Spleen (tissue), 11 donors: ENCODE measurements around the gene CENPP. TPM values are rescaled to one million over a fixed set of nuclear protein-coding genes. Genes with fewer than 3 reads are reported as not detected.

Source experiments
- DNase-seq: peaks from one replicate; pipeline ENCODE4 v3.0.0-alpha.2; 2020
- H3K27ac ChIP-seq, 8 donors: fragments of 200-600 bp; sonication (generic) in 7 of 8; 1 replicate in 4 of 8; 2 replicates in 4 of 8; pipeline versions ENCODE4 v1.5.0 to v1.8.0; 2016 to 2021; ENCODE audit warnings: inconsistent platforms in 4 of 8, mild to moderate bottlenecking in 4 of 8, moderate library complexity in 1 of 8
- H3K27me3 ChIP-seq, 7 donors: fragments of 200-600 bp; sonication (generic) in 6 of 7; replicated peaks in 1 of 7; 1 replicate in 4 of 7; 2 replicates in 3 of 7; pipeline versions ENCODE4 v1.5.0 to v1.8.0; 2016 to 2021; ENCODE audit warnings: inconsistent platforms in 3 of 7, mild to moderate bottlenecking in 1 of 7
- H3K36me3 ChIP-seq, 6 donors: fragments of 200-600 bp; sonication (generic) in 5 of 6; 1 replicate in 4 of 6; 2 replicates in 2 of 6; pipeline versions ENCODE4 v1.5.0 to v1.8.0; 2016 to 2021; ENCODE audit warnings: inconsistent platforms in 2 of 6
- H3K4me1 ChIP-seq, 6 donors: fragments of 200-600 bp; sonication (generic) in 5 of 6; 1 replicate in 3 of 6; 2 replicates in 3 of 6; pipeline versions ENCODE4 v1.5.0 to v1.8.0; 2016 to 2021; ENCODE audit warnings: inconsistent platforms in 3 of 6
- H3K4me3 ChIP-seq, 8 donors: fragments of 200-600 bp; sonication (generic) in 7 of 8; 1 replicate in 4 of 8; 2 replicates in 4 of 8; pipeline versions ENCODE4 v1.5.0 to v1.8.0; 2016 to 2021; ENCODE audit warnings: inconsistent platforms in 4 of 8, mild to moderate bottlenecking in 4 of 8, moderate library complexity in 2 of 8
- H3K9me3 ChIP-seq, 8 donors: fragments of 200-600 bp; sonication (generic) in 7 of 8; 1 replicate in 4 of 8; 2 replicates in 4 of 8; pipeline versions ENCODE4 v1.5.0 to v1.8.0; 2016 to 2021; ENCODE audit warnings: inconsistent platforms in 4 of 8
- POLR2A ChIP-seq, 3 donors: fragments of 450-650 bp; IDR thresholded peaks; one replicate each; pipeline ENCODE4 v1.5.1; 2017; ENCODE audit warnings: antibody characterized with exemption in 3 of 3, mild to moderate bottlenecking in 1 of 3
- POLR2AphosphoS5 ChIP-seq, 3 donors: sonication (generic); formaldehyde crosslinking; IDR thresholded peaks; one replicate each; pipeline ENCODE4 v1.5.1; 2017; ENCODE audit warnings: antibody characterized with exemption in 3 of 3
- WGBS, 5 donors: extraction: QIAGEN DNeasy Blood & Tissue Kit in 3 of 5; methylation state at CpG; one replicate each; pipeline versions ENCODE4 v1.1.5 to v1.1.7; 2013 to 2018; 5-methylcytosine and 5-hydroxymethylcytosine counted together
- intact Hi-C: fragments of 100-400 bp; cut with DNase I; formaldehyde crosslinking; loops from one replicate; pipeline ENCODE4 v1.15.0; 2023; ENCODE audit warnings: low total_unique reads
- polyA plus RNA-seq, 3 donors: library from polyadenylated mRNA; stranded (reverse); fragments of 200-250 nt; gene quantifications; one replicate each; pipeline ENCODE4 v1.2.1, GENCODE V29; 2013
- total RNA-seq, 7 donors: library from RNA; depleted of rRNA in 3 of 7; stranded (reverse); fragments of >200 nt in 3 of 7; fragmentation: NEBNext Ultra II Directional in 4 of 7; extraction: Animal tissue kit (Norgen Biotek cat#: 25700) in 4 of 7; gene quantifications; one replicate each; pipeline versions ENCODE4 v1.1.0 to v1.2.1, GENCODE V29; 2016 to 2021
- TF ChIP-seq, protein P1 (sequence below), 11 experiments: fragments of 200-600 bp in 7 of 11; fragments of 450-650 bp in 4 of 11; sonication (generic) in 4 of 11; IDR thresholded peaks in 8 of 11; conservative IDR thresholded peaks in 3 of 11; 1 replicate in 7 of 11; 2 replicates in 4 of 11; pipeline versions ENCODE4 v1.4.0 to v1.8.0; 2016 to 2021; ENCODE audit warnings: antibody characterized with exemption in 11 of 11, inconsistent platforms in 4 of 11, mild to moderate bottlenecking in 1 of 11
- donor health status: healthy with polysubstance abuse.
- donor health status: DM: no; HTN: no; CAD: no; lungs with moderate emphysema.
- donor health status: DM: no; HTN: no; CAD: no.
- donor health status: Bipolar disorder and iron deficiency.
- donor health status: healthy.
- donor health status: DM: no; HTN: no; CAD: no.
- donor health status: DM: yes; HTN: yes; CAD: no.

Gene CENPP
- total and polyA plus RNA-seq, 10 donors, result 1.7 to 15.8 (median 6.2) TPM

DNA sequence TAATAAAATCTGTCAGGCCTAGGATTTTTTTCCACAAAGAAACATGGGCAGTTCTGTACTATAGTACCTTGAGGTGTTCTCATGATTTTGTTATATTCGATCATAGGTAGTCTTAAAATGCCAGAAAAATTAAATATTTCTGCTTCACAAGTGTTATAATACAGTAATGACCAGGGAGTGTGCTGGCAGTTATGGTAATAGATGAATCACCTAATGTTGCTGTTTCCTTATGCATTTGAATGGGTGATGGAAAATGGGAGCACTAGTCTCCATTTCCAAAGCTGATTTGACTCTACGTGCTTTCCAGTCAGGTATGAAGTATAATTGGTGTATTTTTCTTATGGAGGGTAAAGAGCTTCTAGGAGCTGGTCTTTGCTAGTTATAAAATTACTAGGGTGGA lies 54.9 kb downstream of the CENPP start:
- no peak overlapping the region for H3K4me3 ChIP-seq
- intact Hi-C loops, result no loop called here
- no peak for DNase-seq
- peaks cover 0 to 6% (median 0%) of the 10 kb centered on the region in 6 donors for H3K36me3 ChIP-seq
- H3K4me1 ChIP-seq, result no peaks in the 10 kb centered on the region
- no peak overlapping the region for H3K27ac ChIP-seq
- H3K27me3 ChIP-seq, result no peaks in the 10 kb centered on the region
- TF ChIP-seq POLR2AphosphoS5 (IDR thresholded peaks at IDR 0.05), result no peak
- TF ChIP-seq, protein P1, sequence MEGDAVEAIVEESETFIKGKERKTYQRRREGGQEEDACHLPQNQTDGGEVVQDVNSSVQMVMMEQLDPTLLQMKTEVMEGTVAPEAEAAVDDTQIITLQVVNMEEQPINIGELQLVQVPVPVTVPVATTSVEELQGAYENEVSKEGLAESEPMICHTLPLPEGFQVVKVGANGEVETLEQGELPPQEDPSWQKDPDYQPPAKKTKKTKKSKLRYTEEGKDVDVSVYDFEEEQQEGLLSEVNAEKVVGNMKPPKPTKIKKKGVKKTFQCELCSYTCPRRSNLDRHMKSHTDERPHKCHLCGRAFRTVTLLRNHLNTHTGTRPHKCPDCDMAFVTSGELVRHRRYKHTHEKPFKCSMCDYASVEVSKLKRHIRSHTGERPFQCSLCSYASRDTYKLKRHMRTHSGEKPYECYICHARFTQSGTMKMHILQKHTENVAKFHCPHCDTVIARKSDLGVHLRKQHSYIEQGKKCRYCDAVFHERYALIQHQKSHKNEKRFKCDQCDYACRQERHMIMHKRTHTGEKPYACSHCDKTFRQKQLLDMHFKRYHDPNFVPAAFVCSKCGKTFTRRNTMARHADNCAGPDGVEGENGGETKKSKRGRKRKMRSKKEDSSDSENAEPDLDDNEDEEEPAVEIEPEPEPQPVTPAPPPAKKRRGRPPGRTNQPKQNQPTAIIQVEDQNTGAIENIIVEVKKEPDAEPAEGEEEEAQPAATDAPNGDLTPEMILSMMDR (IDR thresholded peaks at IDR 0.05 in 8 of 11, conservative IDR thresholded peaks at IDR 0.05 in 3 of 11), result no peak
- no peak for TF ChIP-seq POLR2A (IDR thresholded peaks at IDR 0.05)
- WGBS, 5 donors, result 95 to 99% (median 97%) methylated on average over 2 of the region's 2 CpGs
- H3K9me3 ChIP-seq, result peaks cover 0 to 8% (median 6%) of the 10 kb centered on the region in 8 donors

DNA sequence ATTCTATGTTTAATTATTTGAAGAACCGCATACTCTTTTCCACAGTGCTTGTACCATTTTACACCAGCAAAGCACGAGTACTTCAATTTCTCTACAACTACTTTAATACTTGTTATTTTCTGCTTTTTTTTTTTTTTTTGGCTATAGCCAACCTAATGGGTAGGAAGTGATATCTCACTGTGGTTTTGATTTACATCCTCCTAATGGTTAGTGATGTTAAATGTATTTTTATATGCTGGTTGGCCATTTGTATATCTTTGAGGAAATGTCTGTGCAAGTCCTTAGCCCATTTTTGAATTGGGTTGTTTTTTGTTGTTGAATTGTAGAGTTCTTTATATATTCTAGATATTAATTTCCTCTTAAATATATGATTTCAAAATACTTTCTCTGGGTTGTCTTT lies 56.0 kb downstream of the CENPP start:
- no peak overlapping the region for H3K27ac ChIP-seq
- H3K4me3 ChIP-seq, result no peak overlapping the region
- H3K4me1 ChIP-seq, result no peaks in the 10 kb centered on the region
- WGBS, 5 donors, result 77 to 92% (median 82%) methylated on average over 2 of the region's 2 CpGs
- peaks cover 0 to 6% (median 0%) of the 10 kb centered on the region in 6 donors for H3K36me3 ChIP-seq
- DNase-seq, result no peak
- H3K27me3 ChIP-seq, result no peaks in the 10 kb centered on the region
- TF ChIP-seq, protein P1 (IDR thresholded peaks at IDR 0.05 in 8 of 11, conservative IDR thresholded peaks at IDR 0.05 in 3 of 11), result no peak
- TF ChIP-seq POLR2A (IDR thresholded peaks at IDR 0.05), result no peak
- TF ChIP-seq POLR2AphosphoS5 (IDR thresholded peaks at IDR 0.05), result no peak
- no peaks in the 10 kb centered on the region for H3K9me3 ChIP-seq
- intact Hi-C loops, result no loop called here

DNA sequence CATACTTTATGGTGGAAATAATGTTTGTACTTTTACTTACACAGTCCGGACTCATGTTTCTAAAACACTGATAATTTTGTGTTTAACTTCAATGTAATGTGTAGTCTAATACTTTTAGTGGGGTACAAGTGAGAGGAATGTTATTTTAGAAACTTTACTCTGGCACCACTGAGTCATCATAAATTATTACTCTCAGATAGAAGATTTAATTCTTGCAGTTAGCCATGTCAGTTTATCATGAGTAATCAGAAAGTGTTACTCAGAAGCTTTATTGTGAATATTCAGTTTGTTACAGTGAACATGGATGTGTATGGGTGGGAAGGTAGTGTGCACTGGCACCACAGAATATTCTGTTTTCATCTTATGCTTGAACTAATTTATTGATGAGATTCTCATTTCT lies 58.6 kb downstream of the CENPP start:
- TF ChIP-seq, protein P1 (IDR thresholded peaks at IDR 0.05 in 8 of 11, conservative IDR thresholded peaks at IDR 0.05 in 3 of 11), result no peak
- TF ChIP-seq POLR2A (IDR thresholded peaks at IDR 0.05) (no peak), POLR2AphosphoS5 (IDR thresholded peaks at IDR 0.05) (no peak)
- no peak for DNase-seq
- Histone ChIP-seq H3K27me3 (no peaks in the 10 kb centered on the region), H3K27ac (no peak overlapping the region), H3K4me3 (no peak overlapping the region), H3K9me3 (no peaks in the 10 kb centered on the region), H3K4me1 (no peaks in the 10 kb centered on the region), H3K36me3 (peaks cover 0 to 6% (median 0%) of the 10 kb centered on the region in 6 donors)
- intact Hi-C loops, result no loop called here
- WGBS, 5 donors, result 91 to 100% (median 95%) methylated on average over 1 of the region's 1 CpG

DNA sequence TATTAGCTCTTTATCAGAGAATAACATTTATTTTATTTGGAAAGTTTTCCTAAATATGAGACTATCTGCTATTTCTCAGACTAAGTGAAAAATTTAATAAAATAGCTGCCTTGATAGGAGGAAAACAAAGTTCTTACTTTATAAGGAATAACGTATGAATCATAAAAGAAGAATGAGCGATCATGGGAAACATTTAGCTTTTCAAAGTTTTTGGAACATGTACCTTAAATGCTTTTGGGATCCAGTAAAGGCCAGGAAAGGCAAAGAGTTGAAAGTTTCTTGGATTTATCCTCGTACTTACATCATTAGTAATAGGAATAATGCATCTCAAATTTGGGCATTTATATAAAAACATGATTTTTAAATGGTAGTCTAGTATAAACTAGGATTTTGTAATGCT lies 59.2 kb downstream of the CENPP start:
- H3K27me3 ChIP-seq, result no peaks in the 10 kb centered on the region
- TF ChIP-seq POLR2AphosphoS5 (IDR thresholded peaks at IDR 0.05), result no peak
- TF ChIP-seq, protein P1 (IDR thresholded peaks at IDR 0.05 in 8 of 11, conservative IDR thresholded peaks at IDR 0.05 in 3 of 11), result no peak
- no peak for TF ChIP-seq POLR2A (IDR thresholded peaks at IDR 0.05)
- H3K4me3 ChIP-seq, result no peak overlapping the region
- DNase-seq, result no peak
- no peaks in the 10 kb centered on the region for H3K9me3 ChIP-seq
- no peak overlapping the region for H3K27ac ChIP-seq
- 91 to 99% (median 94%) methylated on average over 3 of the region's 3 CpGs for WGBS, 5 donors
- intact Hi-C loops, result no loop called here
- no peaks in the 10 kb centered on the region for H3K4me1 ChIP-seq
- peaks cover 0 to 4% (median 0%) of the 10 kb centered on the region in 6 donors for H3K36me3 ChIP-seq
